ENCODE data around the gene CHRNB4. TPM values are rescaled to one million over a fixed set of nuclear protein-coding genes. Genes with fewer than 3 reads are reported as not detected.
A peak's percentile ranks its signal among the peaks of the same experiment; 100 is the strongest.

The CHRNB4 gene
- total and polyA plus RNA-seq, 9 donors, result 0.12 to 1.0 (median 0.25) TPM; not detected in 5

GRCh38 chr15:78635346-78635745, 5.7 kb downstream of the CHRNB4 start:
- no peak for DNase-seq
- Histone ChIP-seq H3K4me3 (no peak overlapping the region), H3K27ac (no peak overlapping the region), H3K4me1 (ENCODE audit: insufficient read depth) (no peaks in the 10 kb centered on the region), H3K36me3 (no peaks in the 10 kb centered on the region), H3K27me3 (no peaks in the 10 kb centered on the region), H3K9me3 (no peaks in the 10 kb centered on the region)
- WGBS, 3 donors, result 87 to 88% (median 88%) methylated on average over 10 of the region's 10 CpGs
- TF ChIP-seq EP300 (IDR thresholded peaks at IDR 0.05) (no peak), POLR2A (IDR thresholded peaks at IDR 0.05) (no peak)
- TF ChIP-seq, protein P1, sequence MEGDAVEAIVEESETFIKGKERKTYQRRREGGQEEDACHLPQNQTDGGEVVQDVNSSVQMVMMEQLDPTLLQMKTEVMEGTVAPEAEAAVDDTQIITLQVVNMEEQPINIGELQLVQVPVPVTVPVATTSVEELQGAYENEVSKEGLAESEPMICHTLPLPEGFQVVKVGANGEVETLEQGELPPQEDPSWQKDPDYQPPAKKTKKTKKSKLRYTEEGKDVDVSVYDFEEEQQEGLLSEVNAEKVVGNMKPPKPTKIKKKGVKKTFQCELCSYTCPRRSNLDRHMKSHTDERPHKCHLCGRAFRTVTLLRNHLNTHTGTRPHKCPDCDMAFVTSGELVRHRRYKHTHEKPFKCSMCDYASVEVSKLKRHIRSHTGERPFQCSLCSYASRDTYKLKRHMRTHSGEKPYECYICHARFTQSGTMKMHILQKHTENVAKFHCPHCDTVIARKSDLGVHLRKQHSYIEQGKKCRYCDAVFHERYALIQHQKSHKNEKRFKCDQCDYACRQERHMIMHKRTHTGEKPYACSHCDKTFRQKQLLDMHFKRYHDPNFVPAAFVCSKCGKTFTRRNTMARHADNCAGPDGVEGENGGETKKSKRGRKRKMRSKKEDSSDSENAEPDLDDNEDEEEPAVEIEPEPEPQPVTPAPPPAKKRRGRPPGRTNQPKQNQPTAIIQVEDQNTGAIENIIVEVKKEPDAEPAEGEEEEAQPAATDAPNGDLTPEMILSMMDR (IDR thresholded peaks at IDR 0.05), result no peak
- intact Hi-C loops (cut with DNase I), result no loop called here

GRCh38 chr15:78634210-78635145, 6.5 kb downstream of the CHRNB4 start:
- Histone ChIP-seq H3K27ac (no peak overlapping the region), H3K4me1 (ENCODE audit: insufficient read depth) (no peaks in the 10 kb centered on the region), H3K36me3 (no peaks in the 10 kb centered on the region), H3K4me3 (no peak overlapping the region), H3K27me3 (no peaks in the 10 kb centered on the region), H3K9me3 (no peaks in the 10 kb centered on the region)
- WGBS, 3 donors, result 81 to 87% (median 87%) methylated on average over 12 of the region's 12 CpGs
- TF ChIP-seq POLR2A (IDR thresholded peaks at IDR 0.05) (no peak), EP300 (IDR thresholded peaks at IDR 0.05) (no peak)
- TF ChIP-seq, protein P1 (IDR thresholded peaks at IDR 0.05), result no peak
- DNase-seq, result no peak
- intact Hi-C loops (cut with DNase I), result no loop called here

DNA sequence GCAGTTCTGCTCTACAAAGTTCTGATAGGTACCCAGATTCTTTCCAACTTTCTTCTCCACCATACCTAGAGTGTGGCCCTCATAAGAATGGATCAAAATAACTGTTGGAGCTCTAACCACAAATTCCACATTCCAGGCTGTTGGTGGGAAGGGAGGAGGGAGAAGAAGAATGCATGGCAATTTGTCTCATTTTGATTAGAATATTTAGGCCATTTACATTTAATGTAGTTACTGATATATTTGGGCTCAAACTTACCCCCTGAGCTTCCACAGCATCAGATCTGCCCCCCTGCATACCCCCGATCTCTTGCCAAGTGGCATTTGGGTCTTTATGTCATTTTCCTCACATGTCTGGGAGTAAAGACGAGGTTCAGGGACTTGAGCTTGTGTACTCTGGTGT, 7.7 kb downstream of the CHRNB4 start:
- intact Hi-C loops (cut with DNase I), result no loop called here
- DNase-seq, result no peak
- TF ChIP-seq, protein P1 (IDR thresholded peaks at IDR 0.05), result no peak
- TF ChIP-seq EP300 (IDR thresholded peaks at IDR 0.05) (no peak), POLR2A (IDR thresholded peaks at IDR 0.05) (no peak)
- H3K4me1 ChIP-seq (ENCODE audit: insufficient read depth), result no peaks in the 10 kb centered on the region
- WGBS, 3 donors, result 92 to 99% (median 97%) methylated on average over 2 of the region's 2 CpGs
- H3K36me3 ChIP-seq, result no peaks in the 10 kb centered on the region
- no peaks in the 10 kb centered on the region for H3K27me3 ChIP-seq
- no peaks in the 10 kb centered on the region for H3K9me3 ChIP-seq
- no peak overlapping the region for H3K27ac ChIP-seq
- no peak overlapping the region for H3K4me3 ChIP-seq

DNA sequence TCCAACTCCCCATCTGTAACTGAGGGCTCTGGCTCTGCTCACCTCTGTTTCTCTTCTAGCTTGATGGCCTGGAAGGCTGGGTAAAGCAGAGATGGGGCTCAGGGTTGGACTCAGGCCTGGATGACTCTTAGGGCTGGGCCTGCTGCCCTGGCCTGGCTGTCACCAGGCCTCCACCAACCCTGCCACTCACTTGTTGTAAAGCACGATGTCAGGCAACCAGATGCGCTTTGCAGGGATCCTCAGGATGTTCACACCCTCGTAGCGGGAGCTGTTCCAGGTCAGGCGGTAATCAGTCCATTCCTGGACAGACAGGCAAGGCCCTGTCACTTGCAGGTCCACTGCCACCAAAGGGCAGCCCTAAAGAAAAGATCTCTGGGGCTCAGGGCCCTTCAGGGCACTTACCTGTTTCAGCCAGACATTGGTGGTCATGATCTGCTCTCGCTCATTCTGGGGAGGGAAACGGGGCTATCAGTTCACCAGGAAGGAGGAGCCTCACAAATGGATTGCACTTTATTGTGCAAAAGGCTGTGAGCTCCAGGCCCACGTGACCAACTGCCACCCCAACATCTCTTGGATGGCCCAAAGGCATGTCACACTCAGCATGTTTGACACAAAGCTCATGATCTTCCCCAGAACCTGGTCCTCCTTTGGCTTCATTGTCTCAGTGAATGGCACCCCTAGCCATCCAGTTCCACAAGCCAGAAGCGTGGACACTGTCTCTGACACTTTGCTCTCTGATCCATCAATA, 9.9 kb downstream of the CHRNB4 start:
- Histone ChIP-seq H3K4me3 (no peak overlapping the region), H3K4me1 (ENCODE audit: insufficient read depth) (no peaks in the 10 kb centered on the region), H3K36me3 (no peaks in the 10 kb centered on the region), H3K27ac (no peak overlapping the region), H3K27me3 (no peaks in the 10 kb centered on the region), H3K9me3 (no peaks in the 10 kb centered on the region)
- WGBS, 3 donors, result 83 to 86% (median 84%) methylated on average over 9 of the region's 9 CpGs
- peak in 1 of 5 donors; percentile 5 for DNase-seq
- intact Hi-C loops (cut with DNase I), result no loop called here
- TF ChIP-seq POLR2A (IDR thresholded peaks at IDR 0.05), result no peak
- TF ChIP-seq EP300 (IDR thresholded peaks at IDR 0.05), result no peak
- TF ChIP-seq, protein P1 (IDR thresholded peaks at IDR 0.05), result no peak
